Ishikawa (cell line): ENCODE results near the gene LDAH.

Experiments used
- CEBPB ChIP-seq: IDR thresholded peaks from 2 replicates; pipeline ENCODE4 v1.6.1; 2012
- CREB1 ChIP-seq: IDR thresholded peaks from 2 replicates; pipeline ENCODE4 v1.6.1; 2012; ENCODE audit warnings: low read depth
- EGR1 ChIP-seq: IDR thresholded peaks from 2 replicates; pipeline ENCODE4 v1.6.1; 2012
- EP300 ChIP-seq: IDR thresholded peaks from 2 replicates; pipeline ENCODE4 v1.6.1; 2012; ENCODE audit warnings: borderline replicate concordance
- FOXM1 ChIP-seq: IDR thresholded peaks from 2 replicates; pipeline ENCODE4 v1.6.1; 2012; ENCODE audit warnings: low read depth, borderline replicate concordance
- NFIC ChIP-seq: IDR thresholded peaks from 2 replicates; pipeline ENCODE4 v1.6.1; 2012
- RAD21 ChIP-seq: IDR thresholded peaks from 2 replicates; pipeline ENCODE4 v1.6.1; 2012; ENCODE audit warnings: low read depth
- TAF1 ChIP-seq: IDR thresholded peaks from 2 replicates; pipeline ENCODE4 v1.6.1; 2012; ENCODE audit warnings: low read depth, mild to moderate bottlenecking
- TCF12 ChIP-seq: IDR thresholded peaks from 2 replicates; pipeline ENCODE4 v1.6.1; 2012; ENCODE audit warnings: low read depth
- TEAD4 ChIP-seq: IDR thresholded peaks from 2 replicates; pipeline ENCODE4 v1.6.1; 2012
- YY1 ChIP-seq: IDR thresholded peaks from 2 replicates; pipeline ENCODE4 v1.6.1; 2012; ENCODE audit warnings: low read depth
- ZBTB7A ChIP-seq: IDR thresholded peaks from 2 replicates; pipeline ENCODE4 v1.6.1; 2012; ENCODE audit warnings: low read depth
- TF ChIP-seq, protein P1 (sequence below): IDR thresholded peaks from 2 replicates; pipeline ENCODE4 v1.6.1; 2012
- TF ChIP-seq, protein P2 (sequence below): IDR thresholded peaks from 2 replicates; pipeline ENCODE4 v1.6.1; 2012; ENCODE audit warnings: low read depth, mild to moderate bottlenecking
- TF ChIP-seq, protein P3 (sequence below): IDR thresholded peaks from 2 replicates; pipeline ENCODE4 v1.6.1; 2012

LDAH gene

DNA sequence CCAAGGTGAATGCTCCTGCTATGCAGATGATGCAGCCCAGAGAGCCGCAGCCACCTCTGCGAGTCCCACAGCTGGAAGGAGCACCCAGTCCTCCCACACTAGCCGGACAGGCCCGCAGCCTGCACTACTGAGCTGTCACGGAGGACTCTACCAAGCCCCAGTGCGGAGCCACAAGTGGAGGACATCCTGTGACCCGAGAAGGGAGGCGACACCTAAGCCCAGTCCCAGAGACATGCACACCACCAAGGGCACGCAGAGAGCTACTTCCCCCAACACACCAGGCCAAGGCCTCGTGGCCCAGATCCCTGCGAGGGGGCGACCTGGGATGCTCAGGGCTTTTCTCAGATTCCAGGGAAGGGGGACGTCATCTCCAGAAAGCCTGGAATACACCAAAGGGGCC, 184.9 kb downstream of the LDAH start:
- TF ChIP-seq CEBPB (no peak), CREB1 (no peak), EP300 (no peak), RAD21 (no peak), TEAD4 (no peak), ZBTB7A (no peak), YY1 (no peak), EGR1 (no peak), TCF12 (no peak), NFIC (no peak), TAF1 (no peak), FOXM1 (no peak)
- TF ChIP-seq, protein P1, sequence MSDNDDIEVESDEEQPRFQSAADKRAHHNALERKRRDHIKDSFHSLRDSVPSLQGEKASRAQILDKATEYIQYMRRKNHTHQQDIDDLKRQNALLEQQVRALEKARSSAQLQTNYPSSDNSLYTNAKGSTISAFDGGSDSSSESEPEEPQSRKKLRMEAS, result no peak
- TF ChIP-seq, protein P2, sequence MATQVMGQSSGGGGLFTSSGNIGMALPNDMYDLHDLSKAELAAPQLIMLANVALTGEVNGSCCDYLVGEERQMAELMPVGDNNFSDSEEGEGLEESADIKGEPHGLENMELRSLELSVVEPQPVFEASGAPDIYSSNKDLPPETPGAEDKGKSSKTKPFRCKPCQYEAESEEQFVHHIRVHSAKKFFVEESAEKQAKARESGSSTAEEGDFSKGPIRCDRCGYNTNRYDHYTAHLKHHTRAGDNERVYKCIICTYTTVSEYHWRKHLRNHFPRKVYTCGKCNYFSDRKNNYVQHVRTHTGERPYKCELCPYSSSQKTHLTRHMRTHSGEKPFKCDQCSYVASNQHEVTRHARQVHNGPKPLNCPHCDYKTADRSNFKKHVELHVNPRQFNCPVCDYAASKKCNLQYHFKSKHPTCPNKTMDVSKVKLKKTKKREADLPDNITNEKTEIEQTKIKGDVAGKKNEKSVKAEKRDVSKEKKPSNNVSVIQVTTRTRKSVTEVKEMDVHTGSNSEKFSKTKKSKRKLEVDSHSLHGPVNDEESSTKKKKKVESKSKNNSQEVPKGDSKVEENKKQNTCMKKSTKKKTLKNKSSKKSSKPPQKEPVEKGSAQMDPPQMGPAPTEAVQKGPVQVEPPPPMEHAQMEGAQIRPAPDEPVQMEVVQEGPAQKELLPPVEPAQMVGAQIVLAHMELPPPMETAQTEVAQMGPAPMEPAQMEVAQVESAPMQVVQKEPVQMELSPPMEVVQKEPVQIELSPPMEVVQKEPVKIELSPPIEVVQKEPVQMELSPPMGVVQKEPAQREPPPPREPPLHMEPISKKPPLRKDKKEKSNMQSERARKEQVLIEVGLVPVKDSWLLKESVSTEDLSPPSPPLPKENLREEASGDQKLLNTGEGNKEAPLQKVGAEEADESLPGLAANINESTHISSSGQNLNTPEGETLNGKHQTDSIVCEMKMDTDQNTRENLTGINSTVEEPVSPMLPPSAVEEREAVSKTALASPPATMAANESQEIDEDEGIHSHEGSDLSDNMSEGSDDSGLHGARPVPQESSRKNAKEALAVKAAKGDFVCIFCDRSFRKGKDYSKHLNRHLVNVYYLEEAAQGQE, result no peak
- TF ChIP-seq, protein P3, sequence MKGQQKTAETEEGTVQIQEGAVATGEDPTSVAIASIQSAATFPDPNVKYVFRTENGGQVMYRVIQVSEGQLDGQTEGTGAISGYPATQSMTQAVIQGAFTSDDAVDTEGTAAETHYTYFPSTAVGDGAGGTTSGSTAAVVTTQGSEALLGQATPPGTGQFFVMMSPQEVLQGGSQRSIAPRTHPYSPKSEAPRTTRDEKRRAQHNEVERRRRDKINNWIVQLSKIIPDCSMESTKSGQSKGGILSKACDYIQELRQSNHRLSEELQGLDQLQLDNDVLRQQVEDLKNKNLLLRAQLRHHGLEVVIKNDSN, result no peak

DNA sequence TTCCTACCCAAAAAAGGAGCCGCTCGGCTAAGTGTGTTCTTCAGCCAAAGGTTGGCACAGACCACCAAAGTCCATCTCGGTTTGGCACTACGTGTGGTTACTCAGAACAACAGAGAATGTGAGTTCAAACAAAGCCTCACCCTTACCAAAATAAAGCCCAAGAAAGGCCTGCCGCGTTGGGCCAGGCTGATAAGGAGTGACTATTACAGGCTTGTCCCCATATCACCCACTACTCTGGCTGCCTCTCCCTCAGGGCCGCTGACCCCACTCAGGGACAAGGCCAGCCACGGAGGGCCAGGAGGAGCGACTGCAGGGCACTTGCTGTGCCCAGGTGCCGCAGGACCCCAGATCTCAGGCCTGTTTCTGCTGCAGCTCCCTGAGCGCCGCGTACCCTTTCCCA, 185.8 kb downstream of the LDAH start:
- TF ChIP-seq FOXM1 (no peak), ZBTB7A (no peak)
- TF ChIP-seq, protein P3, result no peak
- TF ChIP-seq, protein P2, result no peak
- TF ChIP-seq, protein P1, result no peak

DNA sequence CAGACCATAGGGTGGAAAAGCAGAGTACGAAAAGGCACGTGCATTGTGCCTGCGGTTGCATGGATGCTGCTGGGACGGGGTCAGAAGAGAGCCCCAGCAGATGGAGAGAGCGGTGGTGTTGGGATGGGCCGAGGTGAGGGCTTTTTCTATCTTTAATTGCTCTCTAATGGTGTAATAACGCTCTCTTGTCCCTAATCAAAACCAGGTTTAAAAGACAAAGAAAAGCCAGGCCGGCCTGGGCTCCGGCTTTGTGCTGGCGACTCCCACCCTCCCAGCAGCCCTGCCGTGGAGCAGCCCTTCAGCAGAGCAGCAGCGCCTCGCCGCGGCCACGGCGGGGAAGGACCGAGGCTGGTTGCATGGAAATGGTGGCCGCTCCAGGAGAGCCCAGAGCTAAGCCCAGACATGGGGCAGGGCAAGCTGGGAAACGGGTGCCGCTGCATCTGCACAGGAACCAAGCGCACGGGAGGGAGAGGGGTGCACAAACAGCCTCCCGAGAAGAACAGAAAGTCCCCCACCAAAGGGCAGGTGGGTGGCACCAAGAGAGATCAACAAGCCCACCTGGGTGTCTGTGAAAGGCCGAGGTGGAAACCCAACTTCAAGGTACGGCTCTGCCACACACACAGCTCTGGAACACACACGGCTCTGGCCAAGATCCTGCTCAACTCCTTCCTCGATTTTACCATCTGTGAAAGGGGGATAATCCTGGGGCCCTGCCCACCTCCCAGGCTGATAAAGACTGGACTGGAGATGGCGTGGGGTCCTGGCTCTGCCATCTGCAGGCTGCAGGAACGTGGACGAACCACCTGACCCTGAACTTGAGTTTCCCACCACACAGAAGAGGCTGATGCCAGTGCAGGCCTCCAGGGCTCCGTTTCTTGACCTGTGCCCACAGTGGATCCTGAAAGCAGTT, 187.0 kb downstream of the LDAH start:
- TF ChIP-seq TAF1 (no peak), FOXM1 (no peak), YY1 (peak; percentile 73), EP300 (no peak), RAD21 (peak; percentile 98), TCF12 (no peak)
- TF ChIP-seq, protein P1, result no peak

DNA sequence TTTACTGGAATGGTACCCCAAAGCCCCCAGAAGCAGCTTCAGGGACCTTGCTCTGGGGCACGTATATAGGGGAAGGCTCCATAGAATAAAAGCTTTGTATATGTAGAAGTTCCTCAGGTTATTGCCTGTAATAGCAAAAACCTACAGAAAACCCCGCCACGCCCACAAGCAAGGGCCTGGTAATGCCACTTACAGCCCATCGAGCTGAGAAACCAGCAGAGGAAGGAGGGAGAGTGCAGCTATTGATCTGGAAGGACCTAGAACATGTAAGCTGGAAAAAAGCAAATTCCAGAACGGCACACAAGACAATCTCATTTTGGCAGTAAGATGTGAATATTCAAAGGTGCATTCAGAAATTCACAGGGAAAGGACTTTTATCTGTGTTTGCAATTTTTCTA, 187.8 kb downstream of the LDAH start:
- no peak for TF ChIP-seq NFIC

DNA sequence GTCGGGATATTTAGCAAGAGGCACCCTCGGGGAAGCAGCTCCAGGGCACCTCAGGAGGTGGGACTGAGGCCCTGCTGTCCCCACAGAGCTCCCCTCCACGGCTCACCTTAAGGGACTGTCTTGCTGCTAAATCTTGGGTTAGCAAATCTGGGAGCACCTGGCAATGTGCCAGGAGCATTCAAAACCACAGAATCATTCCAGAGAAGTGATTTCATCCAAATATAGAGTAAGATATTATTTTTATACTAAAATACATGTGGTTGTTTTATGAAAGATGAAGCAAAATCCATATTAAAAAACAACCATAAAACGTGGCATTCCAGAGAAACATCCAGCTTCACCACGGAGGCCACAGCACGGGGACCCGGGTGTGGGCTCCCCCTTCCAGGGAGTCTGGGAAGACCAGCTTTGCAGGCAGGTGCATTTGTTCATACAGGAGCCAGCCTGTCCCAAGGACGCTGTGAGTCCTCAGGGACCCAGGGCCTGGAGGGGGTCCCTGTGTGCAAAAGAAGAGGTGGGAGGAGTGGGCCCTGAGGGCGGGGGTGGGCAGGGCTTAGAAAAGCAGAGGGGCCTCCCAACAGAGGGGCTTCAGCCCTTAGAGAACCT, 188.3 kb downstream of the LDAH start:
- TF ChIP-seq ZBTB7A (0 out of 2 replicates have a peak, but pooled peaks have one; percentile 26), CEBPB (no peak), YY1 (no peak), RAD21 (no peak), CREB1 (no peak), TCF12 (no peak), TAF1 (no peak), NFIC (peak; percentile 69)
- TF ChIP-seq, protein P2, result no peak
- TF ChIP-seq, protein P3, result no peak
